Retinal pigment epithelial cell (primary cell): Measurements from ENCODE around the gene TAF12.
A peak's percentile ranks its signal among the peaks of the same experiment; 100 is the strongest.

Source experiments
- DNase-seq: peaks from one replicate; pipeline ENCODE4 v3.0.0-alpha.2; 2010; ENCODE audit warnings: low read depth
- H3K4me3 ChIP-seq: 2 replicates; pipeline ENCODE4 v1.5.1; 2011; ENCODE audit warnings: mild to moderate bottlenecking, low read length, control low read depth, moderate library complexity
- CTCF ChIP-seq: conservative IDR thresholded peaks from 2 replicates; pipeline ENCODE4 v1.5.1; 2011; ENCODE audit warnings: low read depth, low read length, control low read depth, inconsistent platforms

TAF12 gene

GRCh38 chr1:28582248-28582615 lies 60.6 kb downstream of the TAF12 start:
- peak overlapping the region; percentile 98 for H3K4me3 ChIP-seq
- no peak for TF ChIP-seq CTCF
- no peak for DNase-seq

GRCh38 chr1:28581531-28582247 lies 61.2 kb downstream of the TAF12 start:
- peak; percentile 78 for DNase-seq
- H3K4me3 ChIP-seq: peak overlapping the region; percentile 98
- no peak for TF ChIP-seq CTCF

- DNase-seq: no peak
- peak overlapping the region; percentile 98 for H3K4me3 ChIP-seq
- TF ChIP-seq CTCF: peak; percentile 23
Measured at GRCh38 chr1:28580722-28581530, 61.9 kb downstream of the TAF12 start.

GRCh38 chr1:28579401-28579800 lies 63.5 kb downstream of the TAF12 start:
- DNase-seq: no peak
- TF ChIP-seq CTCF: no peak
- peak overlapping the region; percentile 98 for H3K4me3 ChIP-seq

GRCh38 chr1:28578696-28579218 lies 64.1 kb downstream of the TAF12 start:
- TF ChIP-seq CTCF: no peak
- H3K4me3 ChIP-seq: no peak overlapping the region

GRCh38 chr1:28577738-28578536 lies 64.9 kb downstream of the TAF12 start:
- H3K4me3 ChIP-seq: no peak overlapping the region
- no peak for DNase-seq
- TF ChIP-seq CTCF: no peak

More at GRCh38 chr1:28578696-28579218, 64.1 kb downstream of the TAF12 start:
- no peak for DNase-seq
